GM19455 (cell line): ENCODE measurements around the gene CYP19A1.
"Not testable (repeated sequence)": the region's sequence is repeated elsewhere in the genome, so short reads cannot be mapped to it uniquely, and the experiment has no call there.

Source experiments
- ATAC-seq: cut with Tn5 transposase; IDR thresholded peaks from one replicate; pipeline ENCODE4 v1.9.1; 2021; ENCODE audit not compliant: unreplicated experiment

The CYP19A1 gene

GRCh38 chr15:51265037-51265555, 73.3 kb downstream of the CYP19A1 start:
- no peak for ATAC-seq

GRCh38 chr15:51263726-51264125, 74.7 kb downstream of the CYP19A1 start:
- ATAC-seq = no peak

- no peak for ATAC-seq
These were observed 75.3 kb downstream of the CYP19A1 start for GRCh38 chr15:51263116-51263515.

- ATAC-seq = no peak
These were observed 75.9 kb downstream of the CYP19A1 start for GRCh38 chr15:51262463-51262862.

GRCh38 chr15:51261113-51261512, 77.3 kb downstream of the CYP19A1 start:
- ATAC-seq = not testable (repeated sequence)

- no peak for ATAC-seq
These were observed 78.2 kb downstream of the CYP19A1 start for GRCh38 chr15:51260202-51260601.

- no peak for ATAC-seq
These were observed 82.9 kb downstream of the CYP19A1 start for GRCh38 chr15:51255533-51255932.

- ATAC-seq = no peak
These were observed 85.0 kb downstream of the CYP19A1 start for GRCh38 chr15:51253366-51253765.

- ATAC-seq = no peak
These were observed 85.7 kb downstream of the CYP19A1 start for GRCh38 chr15:51252671-51253070.

GRCh38 chr15:51251556-51251955, 86.8 kb downstream of the CYP19A1 start:
- no peak for ATAC-seq

- ATAC-seq = no peak
These were observed 88.0 kb downstream of the CYP19A1 start for GRCh38 chr15:51250217-51251011.

GRCh38 chr15:51245628-51246027, 92.8 kb downstream of the CYP19A1 start:
- no peak for ATAC-seq

- ATAC-seq = no peak
These were observed 94.0 kb downstream of the CYP19A1 start for GRCh38 chr15:51244423-51244869.

- no peak for ATAC-seq
These were observed 94.6 kb downstream of the CYP19A1 start for GRCh38 chr15:51243774-51244173.

GRCh38 chr15:51240066-51240465, 98.3 kb downstream of the CYP19A1 start:
- ATAC-seq = no peak

- ATAC-seq = no peak
These were observed 100.6 kb downstream of the CYP19A1 start for GRCh38 chr15:51237816-51238215.

- ATAC-seq = no peak
These were observed 104.0 kb downstream of the CYP19A1 start for GRCh38 chr15:51234176-51234927.

- ATAC-seq = no peak
These were observed 105.8 kb downstream of the CYP19A1 start for GRCh38 chr15:51232581-51232980.

GRCh38 chr15:51229907-51230330, 108.5 kb downstream of the CYP19A1 start:
- ATAC-seq = no peak

- peak; percentile 74 for ATAC-seq
These were observed 110.3 kb downstream of the CYP19A1 start for GRCh38 chr15:51227940-51228732.

- no peak for ATAC-seq
These were observed 111.7 kb downstream of the CYP19A1 start for GRCh38 chr15:51226576-51227210.
